Measurements from ENCODE around the gene NMT2.

The NMT2 gene

GRCh38 chr10:15168786-15169554, 477 bp upstream of the NMT2 start:
- TF ChIP-seq CTCF (IDR thresholded peaks at IDR 0.05; ENCODE audit: low read length, missing control alignments) = no peak
- H3K4me3 ChIP-seq (replicated peaks; ENCODE audit: low read depth, low read length) = no peak overlapping the region
- DNase-seq (ENCODE audit: low read depth) = peak; percentile 97

- peak; percentile 34 for DNase-seq (ENCODE audit: low read depth)
- peak; percentile 45 for TF ChIP-seq CTCF (IDR thresholded peaks at IDR 0.05; ENCODE audit: low read length, missing control alignments)
- H3K4me3 ChIP-seq (replicated peaks; ENCODE audit: low read depth, low read length) = peak overlapping the region; percentile 74
Measured at GRCh38 chr10:15167411-15168290, 842 bp downstream of the NMT2 start.

GRCh38 chr10:15166325-15166724, 2.2 kb downstream of the NMT2 start:
- no peak for DNase-seq (ENCODE audit: low read depth)
- H3K4me3 ChIP-seq (replicated peaks; ENCODE audit: low read depth, low read length) = peak overlapping the region; percentile 74
- TF ChIP-seq CTCF (IDR thresholded peaks at IDR 0.05; ENCODE audit: low read length, missing control alignments) = no peak

GRCh38 chr10:15163253-15163828, 5.2 kb downstream of the NMT2 start:
- no peak overlapping the region for H3K4me3 ChIP-seq (replicated peaks; ENCODE audit: low read depth, low read length)
- TF ChIP-seq CTCF (IDR thresholded peaks at IDR 0.05; ENCODE audit: low read length, missing control alignments) = no peak
- DNase-seq (ENCODE audit: low read depth) = no peak

DNA sequence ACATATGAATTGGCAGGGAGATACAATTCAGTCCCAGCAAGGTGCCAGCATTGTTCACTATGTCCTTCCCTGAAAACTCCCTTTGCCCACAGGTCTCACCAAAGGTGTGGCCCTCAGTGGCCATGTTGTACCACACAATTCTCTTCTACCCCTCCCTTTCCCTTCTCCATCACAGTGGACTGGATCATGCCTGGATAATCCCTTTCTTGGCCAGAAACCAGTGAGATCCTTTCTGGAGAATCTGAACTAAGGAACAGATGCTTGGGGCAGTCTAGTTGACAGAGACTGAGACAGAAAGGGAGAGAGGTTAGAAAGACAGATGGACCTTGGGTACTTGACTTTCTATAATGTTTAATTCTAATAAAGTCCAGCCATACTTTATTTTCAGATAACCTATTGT, 9.5 kb downstream of the NMT2 start:
- DNase-seq (ENCODE audit: low read depth) = no peak
- no peak for TF ChIP-seq CTCF (IDR thresholded peaks at IDR 0.05; ENCODE audit: low read length, missing control alignments)
- no peak overlapping the region for H3K4me3 ChIP-seq (replicated peaks; ENCODE audit: low read depth, low read length)

- DNase-seq (ENCODE audit: low read depth) = no peak
- TF ChIP-seq CTCF (IDR thresholded peaks at IDR 0.05; ENCODE audit: low read length, missing control alignments) = no peak
- no peak overlapping the region for H3K4me3 ChIP-seq (replicated peaks; ENCODE audit: low read depth, low read length)
Measured at GRCh38 chr10:15158448-15158847, 10.0 kb downstream of the NMT2 start.
